ENCODE data around the gene PPP1R12C. TPM values are rescaled to one million over a fixed set of nuclear protein-coding genes. Genes with fewer than 3 reads are reported as not detected.

PPP1R12C gene
- total and polyA plus RNA-seq, 10 of the 15 experiments (the other 5 are each of a cell fraction or from before 2014, with no cell fraction given) = 1.4 to 84.7 (median 20.5) TPM

DNA sequence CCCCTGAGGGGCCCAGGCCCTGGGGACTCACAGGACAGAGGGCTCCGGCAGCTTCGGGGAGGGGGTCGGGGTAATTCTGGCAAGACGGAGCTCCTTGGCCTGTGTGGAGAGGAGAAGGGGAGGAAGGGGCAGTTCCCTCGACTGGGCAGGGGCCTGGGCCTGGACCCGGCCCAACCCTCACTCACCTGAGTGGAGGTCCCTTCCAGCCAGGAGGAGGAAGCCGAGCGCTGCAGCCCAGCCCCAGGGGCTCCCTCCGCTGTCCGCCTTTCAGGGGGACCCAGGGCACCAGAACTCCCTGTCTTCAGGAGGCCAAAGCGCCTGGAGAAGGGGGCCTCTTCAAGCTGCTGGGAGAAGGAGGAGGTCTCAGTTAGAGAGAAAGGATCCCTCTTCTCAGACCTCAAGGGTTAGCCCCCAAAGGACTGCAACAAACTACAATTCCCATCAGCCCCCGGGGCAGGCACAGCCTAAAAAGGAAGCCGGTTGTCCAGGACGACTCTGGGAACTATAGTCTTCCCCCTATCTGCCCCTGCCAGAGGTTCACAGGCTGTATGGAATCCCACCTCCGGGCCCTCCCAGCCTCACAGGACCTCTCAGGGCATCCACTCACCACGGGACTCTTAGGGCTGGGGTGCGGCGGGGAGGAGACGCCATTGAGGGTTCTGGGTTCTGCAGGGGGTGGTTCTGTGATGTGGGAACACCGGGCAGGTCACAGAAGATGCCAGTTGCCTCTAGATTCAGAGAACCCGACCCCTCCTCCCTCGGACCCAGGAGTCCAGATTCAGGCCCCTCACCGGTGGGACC, 22.0 kb downstream of the PPP1R12C start:
- ChIA-PET SMC1A (ENCODE audit: uncharacterized antibody, unreplicated experiment) (no interaction called here), RAD21 (ENCODE audit: unreplicated experiment) (no interaction called here), CTCF (no interaction called here), POLR2A (no interaction called here)
- in situ Hi-C loops (cut with MboI) = no loop called here
- DNase-seq (ENCODE audit: low read depth, low spot score) (no peak), FAIRE-seq (no peak), ATAC-seq (peak; percentile 57)
- H3K27me3 ChIP-seq (replicated peaks in 1 of 2; ENCODE audit: control insufficient read depth in 2 of 2, insufficient read depth in 2 of 2, low read length in 1 of 2) = no peaks in the 10 kb centered on the region
- H3K36me3 ChIP-seq (ENCODE audit: control insufficient read depth in 2 of 2, insufficient read depth in 2 of 2, low read length in 1 of 2) = peaks cover 0 to 2% of the 10 kb centered on the region in 2 experiments; a peak in 2 of 4 replicates
- WGBS (ENCODE audit: insufficient coverage, insufficient replicate concordance, low lambda C conversion rate, missing lambda C conversion rate) = 90% methylated on average over 21 of the region's 23 CpGs
- H3K4me2 ChIP-seq (ENCODE audit: control insufficient read depth, insufficient read depth) = no peak overlapping the region
- H3K79me2 ChIP-seq (ENCODE audit: control insufficient read depth, insufficient read depth, low read length) = no peaks in the 10 kb centered on the region
- no peak overlapping the region for H3K4me3 ChIP-seq
- TF ChIP-seq TCF7 (IDR thresholded peaks at IDR 0.05; ENCODE audit: borderline replicate concordance) = no peak
- TF ChIP-seq, protein P1, sequence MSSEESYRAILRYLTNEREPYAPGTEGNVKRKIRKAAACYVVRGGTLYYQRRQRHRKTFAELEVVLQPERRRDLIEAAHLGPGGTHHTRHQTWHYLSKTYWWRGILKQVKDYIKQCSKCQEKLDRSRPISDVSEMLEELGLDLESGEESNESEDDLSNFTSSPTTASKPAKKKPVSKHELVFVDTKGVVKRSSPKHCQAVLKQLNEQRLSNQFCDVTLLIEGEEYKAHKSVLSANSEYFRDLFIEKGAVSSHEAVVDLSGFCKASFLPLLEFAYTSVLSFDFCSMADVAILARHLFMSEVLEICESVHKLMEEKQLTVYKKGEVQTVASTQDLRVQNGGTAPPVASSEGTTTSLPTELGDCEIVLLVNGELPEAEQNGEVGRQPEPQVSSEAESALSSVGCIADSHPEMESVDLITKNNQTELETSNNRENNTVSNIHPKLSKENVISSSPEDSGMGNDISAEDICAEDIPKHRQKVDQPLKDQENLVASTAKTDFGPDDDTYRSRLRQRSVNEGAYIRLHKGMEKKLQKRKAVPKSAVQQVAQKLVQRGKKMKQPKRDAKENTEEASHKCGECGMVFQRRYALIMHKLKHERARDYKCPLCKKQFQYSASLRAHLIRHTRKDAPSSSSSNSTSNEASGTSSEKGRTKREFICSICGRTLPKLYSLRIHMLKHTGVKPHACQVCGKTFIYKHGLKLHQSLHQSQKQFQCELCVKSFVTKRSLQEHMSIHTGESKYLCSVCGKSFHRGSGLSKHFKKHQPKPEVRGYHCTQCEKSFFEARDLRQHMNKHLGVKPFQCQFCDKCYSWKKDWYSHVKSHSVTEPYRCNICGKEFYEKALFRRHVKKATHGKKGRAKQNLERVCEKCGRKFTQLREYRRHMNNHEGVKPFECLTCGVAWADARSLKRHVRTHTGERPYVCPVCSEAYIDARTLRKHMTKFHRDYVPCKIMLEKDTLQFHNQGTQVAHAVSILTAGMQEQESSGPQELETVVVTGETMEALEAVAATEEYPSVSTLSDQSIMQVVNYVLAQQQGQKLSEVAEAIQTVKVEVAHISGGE (CRISPR knock-in tag; IDR thresholded peaks at IDR 0.05) = no peak
- peak; percentile 66 for TF ChIP-seq SIX5 (IDR thresholded peaks at IDR 0.05; ENCODE audit: low read depth, low read length, severe bottlenecking)
- TF ChIP-seq, protein P2, sequence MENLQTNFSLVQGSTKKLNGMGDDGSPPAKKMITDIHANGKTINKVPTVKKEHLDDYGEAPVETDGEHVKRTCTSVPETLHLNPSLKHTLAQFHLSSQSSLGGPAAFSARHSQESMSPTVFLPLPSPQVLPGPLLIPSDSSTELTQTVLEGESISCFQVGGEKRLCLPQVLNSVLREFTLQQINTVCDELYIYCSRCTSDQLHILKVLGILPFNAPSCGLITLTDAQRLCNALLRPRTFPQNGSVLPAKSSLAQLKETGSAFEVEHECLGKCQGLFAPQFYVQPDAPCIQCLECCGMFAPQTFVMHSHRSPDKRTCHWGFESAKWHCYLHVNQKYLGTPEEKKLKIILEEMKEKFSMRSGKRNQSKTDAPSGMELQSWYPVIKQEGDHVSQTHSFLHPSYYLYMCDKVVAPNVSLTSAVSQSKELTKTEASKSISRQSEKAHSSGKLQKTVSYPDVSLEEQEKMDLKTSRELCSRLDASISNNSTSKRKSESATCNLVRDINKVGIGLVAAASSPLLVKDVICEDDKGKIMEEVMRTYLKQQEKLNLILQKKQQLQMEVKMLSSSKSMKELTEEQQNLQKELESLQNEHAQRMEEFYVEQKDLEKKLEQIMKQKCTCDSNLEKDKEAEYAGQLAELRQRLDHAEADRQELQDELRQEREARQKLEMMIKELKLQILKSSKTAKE (IDR thresholded peaks at IDR 0.05; ENCODE audit: low read depth, poor library complexity, severe bottlenecking) = no peak
- 0 out of 4 replicates have a peak, but pooled peaks of 1 of the 2 experiments have one; percentile 53 for TF ChIP-seq SRF (IDR thresholded peaks at IDR 0.05; ENCODE audit: low read depth in 2 of 2, low read length in 2 of 2)
- no peak for TF ChIP-seq ZNF274 (IDR thresholded peaks at IDR 0.05; ENCODE audit: insufficient read depth, insufficient read length)
- peak; percentile 45; the same call in 1 of the 2 replicates for TF ChIP-seq HCFC1 (IDR thresholded peaks at IDR 0.05; ENCODE audit: low read length)
- no TSS peak for BruUV-seq (replicated peaks)
- no peaks in the 10 kb centered on the region for H3K4me1 ChIP-seq (ENCODE audit: control insufficient read depth, insufficient read depth, low read length)
- H4K20me1 ChIP-seq (ENCODE audit: control insufficient read depth, insufficient read depth) = no peaks in the 10 kb centered on the region
- intact Hi-C loops (cut with micrococcal nuclease; ENCODE audit: unreplicated experiment) = no loop called here
- no peak overlapping the region for H2AFZ ChIP-seq (ENCODE audit: control insufficient read depth, low read depth, low read length)
- H3K27ac ChIP-seq (ENCODE audit: control insufficient read depth, insufficient read depth) = no peak overlapping the region
- no peaks in the 10 kb centered on the region for H3K9me3 ChIP-seq (replicated peaks; ENCODE audit: control insufficient read depth, insufficient read depth, low read length)
- H3K9ac ChIP-seq (ENCODE audit: control insufficient read depth, insufficient read depth, low read length) = no peak overlapping the region
